HG02642 (cell line): ENCODE data around the gene ARHGDIB.

Experiments used
- ATAC-seq: cut with Tn5 transposase; IDR thresholded peaks from one replicate; pipeline ENCODE4 v1.9.1; 2021; ENCODE audit warnings: mild to moderate bottlenecking; ENCODE audit not compliant: unreplicated experiment, poor library complexity

The ARHGDIB gene

GRCh38 chr12:14958361-14959125 lies 2.9 kb downstream of the ARHGDIB start:
- no peak for ATAC-seq

DNA sequence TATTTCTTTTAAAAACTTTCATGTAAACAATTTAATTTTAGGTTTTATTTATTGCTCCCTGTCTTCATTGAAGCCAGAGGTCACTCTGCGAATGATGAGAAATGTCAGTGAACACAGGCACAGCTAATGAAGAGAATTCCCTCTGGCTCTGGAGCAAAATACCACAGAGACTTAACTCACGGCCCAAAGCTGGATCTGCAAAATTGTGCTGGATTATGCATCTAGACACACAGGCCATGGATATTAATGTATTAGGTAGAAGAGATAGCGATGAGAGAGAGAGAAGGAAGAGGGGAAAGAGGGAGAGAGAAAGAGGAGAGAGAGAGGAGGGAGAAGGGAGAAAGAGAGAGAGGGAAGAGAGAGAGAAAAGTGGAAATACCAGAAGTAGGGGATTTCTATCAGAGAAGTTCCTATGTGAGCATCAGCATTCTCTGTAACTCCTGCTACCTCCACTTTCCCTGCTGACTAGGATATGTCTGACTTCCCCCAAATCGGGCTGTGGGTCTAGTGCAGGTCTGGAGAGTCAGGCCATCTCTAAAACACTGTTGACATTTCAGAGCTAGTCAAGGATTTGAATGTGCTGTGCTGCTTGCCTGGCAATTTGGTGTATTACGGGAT lies 3.7 kb downstream of the ARHGDIB start:
- ATAC-seq: no peak

DNA sequence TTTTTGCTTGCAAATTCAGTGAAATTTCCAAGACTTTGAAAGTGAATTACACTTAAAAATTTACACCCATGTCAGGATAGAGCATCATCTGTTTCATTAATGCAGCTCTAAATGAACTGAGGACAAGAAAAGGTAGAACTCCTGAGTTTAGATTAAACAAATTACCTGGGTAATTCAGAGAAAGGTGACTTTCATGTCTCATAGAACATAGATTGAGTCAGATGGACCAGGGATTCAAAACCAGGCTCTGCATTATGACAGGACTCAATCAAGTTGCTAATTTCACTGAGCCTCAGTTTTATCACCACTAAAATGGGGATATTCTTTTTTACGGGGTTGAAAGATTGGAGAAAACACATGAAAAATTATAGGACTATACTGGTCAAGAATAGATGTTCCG lies 4.5 kb downstream of the ARHGDIB start:
- no peak for ATAC-seq

DNA sequence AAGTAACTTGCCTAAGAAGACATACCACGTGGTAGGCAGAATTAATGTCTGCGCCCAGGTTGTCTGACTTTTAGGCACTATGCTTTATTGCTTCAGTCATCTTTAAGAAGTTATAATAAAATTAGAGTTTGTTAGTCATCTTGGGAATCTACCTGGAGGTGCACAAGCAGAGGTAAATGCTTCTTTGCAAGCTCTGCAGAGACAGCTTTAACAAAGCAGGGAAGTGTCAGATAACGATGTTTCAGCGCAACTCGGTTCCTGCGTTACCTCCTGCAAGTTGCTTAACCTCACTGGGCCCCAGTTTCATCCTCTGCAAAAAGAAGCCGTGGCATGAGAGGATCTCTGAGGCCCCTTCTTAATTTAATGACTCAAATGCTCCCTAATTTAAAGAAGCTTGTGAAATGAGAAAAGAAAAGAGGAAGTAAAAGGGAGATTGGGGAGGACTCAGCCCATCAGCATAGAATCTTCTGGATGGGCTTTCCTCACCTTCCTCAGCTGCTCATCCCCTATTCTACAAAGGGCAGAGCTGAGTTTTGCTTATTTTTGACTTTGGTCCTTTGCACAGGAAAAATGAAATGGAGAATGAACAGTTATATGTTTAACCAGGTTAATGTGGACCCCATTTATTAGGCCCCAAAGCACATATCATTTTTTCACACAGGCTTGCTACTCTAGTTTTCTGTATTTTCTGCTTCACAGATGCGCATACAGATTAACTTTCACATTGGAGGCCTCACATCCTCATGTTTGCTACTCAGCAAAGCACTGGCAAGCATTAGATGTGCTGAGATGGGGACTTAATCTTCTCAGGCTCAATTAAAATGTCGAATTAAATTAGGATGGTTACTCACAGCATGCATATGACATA lies 5.1 kb downstream of the ARHGDIB start:
- ATAC-seq: peak; percentile 35

- no peak for ATAC-seq
Measured at GRCh38 chr12:14954269-14954668, 7.1 kb downstream of the ARHGDIB start.

- no peak for ATAC-seq
Measured at GRCh38 chr12:14953752-14954151, 7.6 kb downstream of the ARHGDIB start.

GRCh38 chr12:14952299-14952921 lies 9.0 kb downstream of the ARHGDIB start:
- ATAC-seq: peak; percentile 54

- ATAC-seq: no peak
Measured at GRCh38 chr12:14951851-14952250, 9.6 kb downstream of the ARHGDIB start.

DNA sequence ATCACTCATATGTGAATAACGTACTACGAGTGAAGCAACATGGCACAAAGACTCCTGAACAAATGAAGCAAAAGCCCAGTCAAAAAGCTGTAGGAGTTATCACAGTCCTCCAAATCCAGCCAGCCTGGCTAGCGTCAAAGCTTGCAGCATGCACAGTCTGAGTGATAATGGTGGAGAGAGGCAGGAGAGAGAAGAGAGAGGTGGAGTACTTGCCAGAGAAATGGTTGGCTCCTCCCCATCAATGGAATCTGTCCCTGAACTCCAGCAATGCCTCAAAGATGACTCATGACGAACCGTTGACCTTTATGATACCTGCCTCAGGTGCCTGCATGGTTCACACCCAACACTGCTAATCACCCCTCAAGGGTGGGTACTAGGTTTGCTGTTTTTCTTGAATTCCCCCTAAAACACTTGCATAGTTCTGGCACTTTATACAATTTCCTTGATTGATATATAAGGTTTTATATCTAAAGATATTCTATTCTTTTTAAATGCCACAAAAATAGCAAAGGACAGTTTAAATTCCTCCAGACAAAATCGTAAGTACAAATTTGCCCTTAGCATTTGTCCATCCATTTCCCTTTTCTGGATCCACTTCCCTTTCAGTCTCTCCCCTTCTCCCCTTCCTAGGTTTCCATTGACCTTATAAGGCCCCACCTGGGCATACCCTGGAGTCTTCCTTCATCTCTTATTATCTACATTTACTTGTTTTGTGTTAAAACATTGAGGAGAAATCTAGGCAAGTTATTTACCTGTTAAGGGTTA lies 10.2 kb downstream of the ARHGDIB start:
- no peak for ATAC-seq

DNA sequence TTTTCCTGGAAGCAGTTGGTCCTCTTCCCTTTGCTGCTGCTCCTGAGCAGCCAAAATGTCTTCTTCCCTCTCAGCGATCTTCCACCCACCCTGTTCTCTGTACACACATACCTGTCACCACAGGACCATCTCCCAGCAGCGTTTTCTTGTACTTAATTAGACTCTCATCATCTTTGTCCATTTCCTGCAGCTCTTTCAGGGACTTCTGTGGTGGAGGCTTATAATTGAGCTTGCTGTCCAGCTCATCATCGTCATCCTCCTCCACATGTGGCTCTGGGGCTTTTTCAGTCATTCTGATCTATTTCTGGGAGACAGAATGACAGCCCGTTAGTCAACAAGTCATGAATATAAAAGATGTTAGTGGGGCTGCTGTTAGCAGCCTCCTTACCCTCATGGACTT lies 11.0 kb downstream of the ARHGDIB start:
- no peak for ATAC-seq

DNA sequence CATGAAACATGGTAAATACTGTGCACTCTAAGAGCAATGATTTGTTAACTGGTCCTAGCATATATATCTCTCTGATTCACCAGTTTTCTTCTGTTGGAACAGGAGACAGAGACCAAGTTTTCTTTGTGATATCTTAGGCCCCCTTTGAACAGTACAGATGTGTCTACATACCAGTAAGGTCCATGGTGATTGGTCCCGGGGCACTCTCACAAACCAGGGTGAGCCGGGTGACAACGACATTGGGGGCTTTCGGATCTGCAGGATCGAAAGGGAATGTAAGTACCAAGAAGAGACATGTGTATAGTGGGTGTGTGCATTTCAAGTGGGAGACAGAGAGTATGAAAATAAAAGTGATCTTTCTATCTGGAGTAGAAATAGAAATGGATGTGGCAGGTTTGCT lies 11.8 kb downstream of the ARHGDIB start:
- ATAC-seq: no peak

GRCh38 chr12:14948672-14949071 lies 12.7 kb downstream of the ARHGDIB start:
- ATAC-seq: peak; percentile 93

DNA sequence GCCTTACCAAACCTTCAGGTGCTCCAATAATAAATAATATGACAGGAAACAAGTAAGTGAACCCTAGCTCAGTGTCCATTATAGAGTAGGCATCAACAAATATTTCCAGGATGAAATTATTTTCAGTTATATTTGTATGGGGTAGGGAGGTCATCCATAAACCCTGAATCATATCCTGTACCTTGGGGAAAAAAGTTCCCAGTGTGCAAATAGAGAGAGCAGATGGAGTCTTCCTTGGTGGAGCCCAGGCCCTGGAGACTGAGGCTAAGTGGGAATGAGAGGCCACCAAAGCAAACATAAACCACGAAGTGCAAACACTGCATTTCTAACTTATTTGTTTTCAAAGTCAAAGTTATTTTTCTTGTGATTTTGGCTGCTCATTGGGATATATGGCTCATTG lies 14.5 kb downstream of the ARHGDIB start:
- ATAC-seq: no peak

DNA sequence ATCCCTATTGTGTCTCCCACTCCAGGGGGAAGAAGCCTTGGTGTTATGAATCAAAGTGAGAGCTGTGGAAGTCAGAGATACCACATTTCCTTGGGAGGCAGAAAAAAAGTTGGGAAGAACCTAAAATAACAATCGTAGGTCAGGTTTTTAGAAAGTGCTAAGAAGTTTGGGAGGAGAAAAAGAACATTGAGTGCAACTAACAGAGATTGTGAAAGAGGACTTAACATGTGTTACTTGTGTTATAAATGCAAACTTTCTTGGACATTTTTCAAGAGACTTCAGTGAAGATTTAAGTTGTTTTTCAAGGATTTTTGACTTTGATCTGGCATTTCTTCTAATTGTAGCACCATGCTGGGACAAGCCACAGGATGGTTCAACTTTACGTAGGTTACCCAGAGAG lies 15.2 kb downstream of the ARHGDIB start:
- ATAC-seq: no peak

DNA sequence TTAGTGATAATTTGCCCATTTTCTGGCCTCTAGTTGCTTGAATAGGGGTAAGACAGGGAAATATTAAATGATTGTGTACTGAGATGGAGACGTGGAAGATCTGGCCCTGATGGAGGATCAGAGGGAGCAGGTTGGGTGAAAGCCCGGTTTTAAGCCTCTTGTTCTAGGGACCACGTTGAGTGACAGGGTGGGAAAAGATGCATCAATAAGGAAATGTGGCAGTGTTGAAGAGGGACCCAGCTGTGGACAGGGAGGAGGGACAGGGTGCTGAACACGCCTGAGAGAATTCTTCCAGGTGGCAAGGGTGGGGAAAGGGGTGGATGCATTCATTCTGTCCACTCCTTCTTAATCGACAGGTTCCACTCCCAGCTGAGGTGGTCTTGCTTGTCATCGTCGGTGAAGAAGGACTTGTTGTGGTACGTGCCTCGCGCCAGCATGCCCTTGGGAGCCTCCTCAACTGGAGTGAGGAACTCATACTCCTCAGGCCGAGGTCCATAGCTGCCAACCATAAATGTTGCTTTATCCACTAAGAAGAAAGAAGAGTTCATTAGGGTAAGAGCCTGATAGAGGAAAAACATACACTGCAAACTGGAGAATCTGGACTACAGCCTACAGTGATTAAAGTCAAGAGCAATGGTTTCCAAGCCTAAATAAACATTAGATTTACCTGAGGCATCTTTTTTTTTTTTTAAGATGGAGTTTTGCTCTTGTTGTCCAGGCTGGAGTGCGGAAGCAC lies 19.0 kb downstream of the ARHGDIB start:
- ATAC-seq: no peak

GRCh38 chr12:14941369-14941768 lies 20.0 kb downstream of the ARHGDIB start:
- ATAC-seq: no peak

DNA sequence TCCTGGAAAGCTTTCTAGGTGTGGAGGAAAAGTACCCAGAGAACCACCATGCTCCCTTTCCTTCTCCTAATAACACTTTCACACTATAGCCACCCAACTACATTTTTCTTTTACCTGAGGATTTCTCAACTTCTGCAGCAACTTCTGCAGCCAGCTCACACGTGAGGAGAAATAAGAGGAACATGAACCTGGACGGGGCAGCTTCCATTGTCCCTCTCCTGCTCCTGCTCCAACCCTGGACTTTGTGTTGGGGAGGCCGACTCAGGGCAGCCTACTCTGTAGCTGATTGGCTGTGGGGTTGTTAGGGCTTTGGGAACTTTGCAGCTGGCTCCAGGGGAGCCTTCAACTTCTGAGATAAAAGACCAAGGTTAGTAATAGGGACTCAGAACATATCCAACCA lies 23.1 kb downstream of the ARHGDIB start, which contains the start of gene ERP27:
ERP27 (minus strand) TSS at position 237 of the 400 bp plus-strand sequence; CDS start at position 208, 29 bp downstream.
- ATAC-seq: no peak

- ATAC-seq: peak; percentile 58
Measured at GRCh38 chr12:14937689-14938088, 23.7 kb downstream of the ARHGDIB start.

- ATAC-seq: no peak
Measured at GRCh38 chr12:14937014-14937413, 24.4 kb downstream of the ARHGDIB start.
